Stimulated activated CD8-positive, alpha-beta memory T cell treated with anti-CD3 and anti-CD28 coated beads, Interleukin-15, amount 100 ng/mL, for 4 hours (primary cell): ENCODE results near the gene VRTN.
"Not testable (repeated sequence)": the region's sequence is repeated elsewhere in the genome, so short reads cannot be mapped to it uniquely, and the experiment has no call there.

Experiments
- DNase-seq, 2 donors: peaks; one replicate each; pipeline ENCODE4 v3.0.0-alpha.2; 2020; ENCODE audit warnings: low read depth in 2 of 2

VRTN gene

GRCh38 chr14:74349757-74350156 lies 1.5 kb downstream of the VRTN start:
- DNase-seq, result no peak

- DNase-seq, result no peak
These were observed 2.1 kb downstream of the VRTN start for GRCh38 chr14:74350211-74350927.

- no peak for DNase-seq
These were observed 2.7 kb downstream of the VRTN start for GRCh38 chr14:74350928-74351323.

- DNase-seq, result no peak
These were observed 8.8 kb downstream of the VRTN start for GRCh38 chr14:74356892-74357575.

GRCh38 chr14:74357585-74357984 lies 9.3 kb downstream of the VRTN start:
- no peak for DNase-seq

- DNase-seq, result no peak
These were observed 10.0 kb downstream of the VRTN start for GRCh38 chr14:74358176-74358829.

GRCh38 chr14:74360163-74360562 lies 11.9 kb downstream of the VRTN start:
- DNase-seq, result no peak

- peak; percentile 15 to 17 for DNase-seq
These were observed 14.2 kb downstream of the VRTN start for GRCh38 chr14:74362361-74362915.

GRCh38 chr14:74364271-74364880 lies 16.1 kb downstream of the VRTN start:
- DNase-seq, result no peak

GRCh38 chr14:74368026-74368425 lies 19.8 kb downstream of the VRTN start:
- DNase-seq, result no peak

GRCh38 chr14:74368441-74368840 lies 20.2 kb downstream of the VRTN start:
- DNase-seq, result no peak

GRCh38 chr14:74377976-74378690 lies 29.9 kb downstream of the VRTN start:
- no peak for DNase-seq

- no peak for DNase-seq
These were observed 31.9 kb downstream of the VRTN start for GRCh38 chr14:74380172-74380571.

- no peak for DNase-seq
These were observed 32.6 kb downstream of the VRTN start for GRCh38 chr14:74380845-74381244.

- DNase-seq, result not testable (repeated sequence)
These were observed 33.3 kb downstream of the VRTN start for GRCh38 chr14:74381571-74381970.

- no peak for DNase-seq
These were observed 34.0 kb downstream of the VRTN start for GRCh38 chr14:74382231-74382630.

GRCh38 chr14:74389980-74390379 lies 41.7 kb downstream of the VRTN start:
- no peak for DNase-seq

- DNase-seq, result not testable (repeated sequence)
These were observed 42.2 kb downstream of the VRTN start for GRCh38 chr14:74390505-74390904.

GRCh38 chr14:74391479-74391878 lies 43.2 kb downstream of the VRTN start:
- DNase-seq, result no peak

GRCh38 chr14:74392616-74393570 lies 44.6 kb downstream of the VRTN start:
- no peak for DNase-seq
